HG02798 (cell line): ENCODE results near the gene WDR45.

Experiments used
- ATAC-seq: cut with Tn5 transposase; IDR thresholded peaks from one replicate; pipeline ENCODE4 v1.9.1; 2021; ENCODE audit warnings: mild to moderate bottlenecking; ENCODE audit not compliant: unreplicated experiment, poor library complexity

WDR45 gene

GRCh38 chrX:49075347-49075746 is 4.3 kb downstream of the WDR45 start:
- no peak for ATAC-seq

- ATAC-seq: peak; percentile 97
These were observed 5.8 kb downstream of the WDR45 start, which contains the start of gene PRAF2 for GRCh38 chrX:49073601-49074575. TSS of gene PRAF2 (minus strand) at chrX:49074002. CDS start at chrX:49073987, 15 bp downstream.

GRCh38 chrX:49072712-49073095 is 7.0 kb downstream of the WDR45 start:
- ATAC-seq: no peak

- no peak for ATAC-seq
These were observed 7.6 kb downstream of the WDR45 start for GRCh38 chrX:49071877-49072711.

- ATAC-seq: no peak
These were observed 8.7 kb downstream of the WDR45 start for GRCh38 chrX:49070988-49071387.

GRCh38 chrX:49069038-49069437 is 10.6 kb downstream of the WDR45 start:
- ATAC-seq: no peak

GRCh38 chrX:49067285-49068120 is 12.2 kb downstream of the WDR45 start:
- no peak for ATAC-seq

GRCh38 chrX:49066690-49067089 is 13.0 kb downstream of the WDR45 start:
- ATAC-seq: no peak

GRCh38 chrX:49066278-49066677 is 13.4 kb downstream of the WDR45 start:
- no peak for ATAC-seq

- no peak for ATAC-seq
These were observed 15.0 kb downstream of the WDR45 start for GRCh38 chrX:49064735-49065134.

GRCh38 chrX:49064303-49064702 is 15.4 kb downstream of the WDR45 start:
- ATAC-seq: no peak

- ATAC-seq: no peak
These were observed 16.0 kb downstream of the WDR45 start for GRCh38 chrX:49063715-49064114.

GRCh38 chrX:49061916-49062315 is 17.8 kb downstream of the WDR45 start:
- no peak for ATAC-seq

GRCh38 chrX:49061490-49061889 is 18.2 kb downstream of the WDR45 start:
- ATAC-seq: no peak

- ATAC-seq: no peak
These were observed 18.8 kb downstream of the WDR45 start for GRCh38 chrX:49060914-49061313.

- ATAC-seq: no peak
These were observed 20.0 kb downstream of the WDR45 start for GRCh38 chrX:49059681-49060085.

GRCh38 chrX:49059201-49059600 is 20.5 kb downstream of the WDR45 start:
- no peak for ATAC-seq

GRCh38 chrX:49058794-49059193 is 20.9 kb downstream of the WDR45 start, which contains the start of gene CCDC120:
TSS of gene CCDC120 (plus strand) at chrX:49058999. CDS start at chrX:49062042, 3,043 bp downstream.
- ATAC-seq: no peak

GRCh38 chrX:49054073-49054762 is 25.5 kb downstream of the WDR45 start:
- no peak for ATAC-seq
